ENCODE data around the gene TASP1.

Gene TASP1

GRCh38 chr20:13436530-13436929 is 202.2 kb downstream of the TASP1 start:
- no peak for DNase-seq (ENCODE audit: low spot score)

DNA sequence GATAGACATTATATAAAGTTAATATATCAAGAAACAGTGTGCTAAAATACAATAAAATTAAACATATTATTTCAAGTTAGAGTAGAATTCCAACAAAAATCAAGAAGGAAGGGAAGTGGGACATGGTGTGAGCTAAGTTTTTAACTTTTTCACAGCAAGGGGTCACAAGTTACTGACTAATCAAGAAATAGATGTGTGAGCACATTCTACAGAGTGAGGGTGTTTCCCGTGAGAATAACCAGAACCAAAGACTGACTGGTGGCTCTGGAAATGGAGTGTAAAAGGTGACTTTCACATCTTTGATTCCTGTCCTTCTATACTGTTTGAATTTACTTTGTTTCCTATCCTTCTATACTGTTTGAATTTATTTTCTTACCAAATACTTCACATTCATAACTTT is 206.6 kb downstream of the TASP1 start:
- DNase-seq (ENCODE audit: low spot score), result no peak

GRCh38 chr20:13430346-13431002 is 208.3 kb downstream of the TASP1 start:
- DNase-seq (ENCODE audit: low spot score), result no peak

GRCh38 chr20:13428684-13429083 is 210.0 kb downstream of the TASP1 start:
- no peak for DNase-seq (ENCODE audit: low spot score)

DNA sequence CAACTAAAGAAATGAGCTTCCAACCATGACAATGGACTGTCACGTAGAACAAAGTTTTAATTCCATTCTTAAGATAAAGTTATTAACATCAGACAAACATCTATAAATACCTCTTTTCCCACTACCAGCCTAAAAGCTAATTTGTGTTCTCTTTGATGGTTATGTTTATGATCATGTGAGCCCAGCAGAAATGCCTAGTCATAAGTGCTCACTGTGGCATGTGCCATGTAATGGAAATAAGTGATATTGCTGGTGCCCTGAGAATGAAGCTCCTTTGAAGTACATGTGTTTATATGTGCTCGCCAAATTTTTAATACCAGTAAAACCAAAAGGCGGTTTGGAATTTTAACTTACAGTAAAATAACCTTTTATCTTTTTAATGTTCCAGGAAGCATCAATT is 211.9 kb downstream of the TASP1 start:
- no peak for DNase-seq (ENCODE audit: low spot score)

GRCh38 chr20:13425381-13426135 is 213.2 kb downstream of the TASP1 start:
- DNase-seq (ENCODE audit: low spot score), result no peak

DNA sequence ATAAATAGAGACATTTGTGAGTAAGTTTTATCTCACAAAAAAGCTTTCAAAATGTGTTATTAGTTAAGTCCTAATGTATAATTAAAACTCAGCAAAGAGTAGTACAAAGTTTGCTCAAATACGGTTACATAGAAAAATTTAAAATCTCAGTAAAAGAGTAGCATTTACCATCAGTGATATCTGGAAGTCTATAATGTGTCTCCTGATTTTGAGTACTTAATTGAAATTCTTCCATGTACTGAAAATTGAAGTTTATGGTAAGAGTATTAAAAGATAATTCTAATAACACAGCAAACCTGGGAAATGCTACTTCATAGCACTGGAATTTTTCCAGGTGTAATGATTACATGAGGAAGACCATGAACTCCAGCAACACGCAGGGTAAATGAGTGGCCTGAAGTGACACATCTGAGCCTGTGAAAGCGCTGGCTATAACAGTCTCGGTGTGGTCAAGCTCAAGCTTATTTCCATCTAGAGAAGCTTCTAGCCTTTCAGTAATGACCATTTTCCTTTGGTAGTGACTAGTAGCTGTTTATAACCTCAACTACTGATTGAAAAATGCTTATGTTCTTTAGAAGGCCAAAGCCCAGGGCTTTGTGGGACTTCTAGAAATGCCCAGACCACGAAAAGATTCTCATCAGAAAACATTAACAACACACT is 214.4 kb downstream of the TASP1 start:
- no peak for DNase-seq (ENCODE audit: low spot score)

DNA sequence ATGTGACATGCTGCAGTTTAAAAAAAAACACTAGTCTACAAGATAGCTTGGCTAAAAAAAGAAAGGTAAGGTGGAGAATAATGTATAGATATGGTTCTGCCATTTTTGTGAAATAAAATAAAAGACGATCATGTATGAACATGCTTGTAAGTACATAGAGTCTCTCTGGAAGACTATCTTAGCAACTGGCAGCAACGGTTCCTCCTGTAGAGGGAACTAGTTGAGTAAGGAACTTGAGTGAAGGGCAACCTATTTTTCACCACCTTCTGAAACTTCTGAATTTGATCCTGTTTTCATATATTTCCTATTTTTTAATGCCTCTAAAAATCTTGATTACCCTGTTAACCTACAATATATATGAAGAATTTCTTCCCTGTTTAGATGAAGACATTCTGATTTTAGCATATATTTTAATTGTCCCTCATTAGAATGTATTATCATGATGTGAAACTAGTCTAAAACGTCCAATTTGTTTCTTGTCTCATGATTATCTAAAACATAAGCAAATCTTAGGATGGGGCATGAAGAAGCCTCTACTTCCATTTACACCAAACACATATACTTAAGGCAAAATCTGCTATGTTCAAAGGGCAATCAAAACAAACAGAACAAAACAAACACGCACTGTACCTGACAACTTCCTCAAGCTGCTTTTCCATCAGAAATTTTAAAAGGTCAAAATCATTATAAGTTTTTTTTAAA is 215.1 kb downstream of the TASP1 start:
- DNase-seq (ENCODE audit: low spot score), result no peak

DNA sequence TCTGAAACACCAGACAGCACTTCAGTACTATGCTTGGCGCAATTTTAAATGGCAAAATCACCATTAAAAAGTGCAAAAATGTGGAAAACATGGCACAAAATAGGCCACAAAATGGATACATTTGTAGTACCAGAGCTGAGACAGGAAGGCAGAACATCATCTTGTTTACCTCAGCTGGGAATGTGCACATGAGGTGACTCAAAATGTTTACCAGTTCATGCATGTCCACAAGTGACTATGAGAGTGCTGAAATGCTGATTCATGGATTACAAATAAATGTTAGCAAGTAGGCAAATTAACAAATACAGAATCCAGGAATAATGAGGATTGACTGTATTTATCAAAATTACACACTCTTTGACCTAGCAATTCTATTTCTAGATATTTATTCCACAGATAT is 216.1 kb downstream of the TASP1 start:
- no peak for DNase-seq (ENCODE audit: low spot score)

GRCh38 chr20:13420625-13421024 is 218.1 kb downstream of the TASP1 start:
- no peak for DNase-seq (ENCODE audit: low spot score)

- no peak for DNase-seq (ENCODE audit: low spot score)
Observed at GRCh38 chr20:13419477-13419876, 219.3 kb downstream of the TASP1 start.

- no peak for DNase-seq (ENCODE audit: low spot score)
Observed at GRCh38 chr20:13418263-13419229, 220.2 kb downstream of the TASP1 start.

DNA sequence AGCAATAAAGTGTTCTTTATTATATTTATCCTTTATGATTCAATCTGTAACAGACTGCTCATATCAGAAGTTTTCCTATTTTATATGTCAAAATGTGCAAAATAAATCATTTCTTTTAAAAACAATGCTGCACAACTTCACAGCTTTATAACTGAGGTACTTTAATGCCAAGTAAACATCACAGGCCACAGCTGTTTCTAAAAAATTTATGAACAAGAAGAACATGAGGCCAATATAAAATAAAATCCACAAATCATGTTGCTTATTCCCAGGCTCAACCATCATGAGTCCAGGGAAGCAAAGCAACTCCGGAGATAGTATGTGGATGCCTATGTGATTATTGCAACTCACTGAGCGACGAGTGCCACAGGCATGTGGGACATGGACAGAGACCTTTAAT is 222.2 kb downstream of the TASP1 start:
- DNase-seq (ENCODE audit: low spot score), result no peak

DNA sequence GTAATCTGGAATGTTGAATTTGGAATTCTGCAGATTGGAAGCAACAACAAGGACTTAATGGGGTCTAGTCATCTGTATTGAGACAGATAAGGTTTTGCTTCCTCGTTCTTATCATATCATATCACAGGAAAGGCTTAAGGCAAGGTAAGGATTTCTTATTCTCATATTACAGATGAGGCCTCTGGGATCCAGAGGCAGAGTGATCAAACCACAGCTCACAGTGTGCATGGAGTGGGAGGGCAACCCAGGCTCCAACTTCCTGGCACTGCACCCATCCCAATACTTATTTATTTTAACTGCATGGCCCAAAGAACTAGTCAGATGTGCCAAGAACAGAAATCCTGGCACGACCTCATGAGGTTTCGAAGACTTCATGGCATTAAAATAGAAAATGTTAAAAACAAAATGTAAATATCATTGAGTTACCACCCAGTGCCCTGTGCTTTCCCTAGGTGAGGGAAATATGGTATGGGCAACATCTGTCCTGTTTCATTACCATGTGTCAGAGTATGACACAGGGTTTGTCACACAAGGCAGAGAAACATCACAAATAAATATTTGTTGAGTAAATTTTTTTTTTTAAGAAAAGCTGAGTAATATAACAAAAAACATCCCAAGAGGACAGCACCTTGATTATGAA is 225.8 kb downstream of the TASP1 start:
- DNase-seq (ENCODE audit: low spot score), result no peak

- DNase-seq (ENCODE audit: low spot score), result no peak
Observed at GRCh38 chr20:13404293-13404692, 234.4 kb downstream of the TASP1 start.

GRCh38 chr20:13403453-13403852 is 235.3 kb downstream of the TASP1 start:
- no peak for DNase-seq (ENCODE audit: low spot score)

- DNase-seq (ENCODE audit: low spot score), result no peak
Observed at GRCh38 chr20:13402986-13403385, 235.7 kb downstream of the TASP1 start.

- no peak for DNase-seq (ENCODE audit: low spot score)
Observed at GRCh38 chr20:13402171-13402760, 236.5 kb downstream of the TASP1 start.

GRCh38 chr20:13401596-13401995 is 237.1 kb downstream of the TASP1 start:
- no peak for DNase-seq (ENCODE audit: low spot score)

- no peak for DNase-seq (ENCODE audit: low spot score)
Observed at GRCh38 chr20:13400453-13400852, 238.3 kb downstream of the TASP1 start.

DNA sequence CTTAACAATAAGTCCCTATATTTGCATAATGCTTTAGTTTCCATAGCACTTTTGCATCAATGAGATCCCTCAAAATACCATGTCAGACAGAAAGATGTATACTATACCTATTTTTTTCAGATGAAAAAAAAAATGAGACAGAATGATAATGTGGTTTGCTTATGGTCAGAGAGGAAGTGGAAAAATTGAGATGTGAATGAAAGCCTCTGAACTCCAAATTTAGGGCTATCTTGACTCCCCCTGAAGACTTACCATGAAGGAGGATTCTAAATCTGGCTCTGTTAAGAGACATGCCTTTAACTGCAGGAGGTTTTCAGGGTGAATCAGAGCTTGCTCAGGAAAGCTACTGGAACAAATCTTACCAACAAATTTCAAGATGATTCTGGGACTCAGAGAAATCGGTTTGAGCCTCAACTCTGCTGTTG is 241.4 kb downstream of the TASP1 start:
- DNase-seq (ENCODE audit: low spot score), result no peak

Data from germinal center (tissue), 1 donor.